Mucosa of rectum (tissue), 2 donors: ENCODE results near the gene REPS1.

Experiments used
- H3K27ac ChIP-seq, 2 donors: one replicate each; pipeline ENCODE4 v1.7.0; 2013; ENCODE audit warnings: inconsistent platforms in 2 of 2, low read depth in 2 of 2, low read length in 2 of 2
- H3K27me3 ChIP-seq, 2 donors: one replicate each; pipeline ENCODE4 v1.7.0; 2013; ENCODE audit warnings: low read length in 2 of 2; ENCODE audit not compliant: control insufficient read depth in 2 of 2, insufficient read depth in 2 of 2
- H3K36me3 ChIP-seq, 2 donors: one replicate each; pipeline ENCODE4 v1.7.0; 2013; ENCODE audit warnings: low read length in 2 of 2; ENCODE audit not compliant: control insufficient read depth in 2 of 2, insufficient read depth in 2 of 2
- H3K4me1 ChIP-seq, 2 donors: one replicate each; pipeline ENCODE4 v1.7.0; 2013; ENCODE audit warnings: low read length in 2 of 2, mild to moderate bottlenecking in 1 of 2; ENCODE audit not compliant: control insufficient read depth in 2 of 2, insufficient read depth in 2 of 2
- H3K4me3 ChIP-seq, 2 donors: one replicate each; pipeline ENCODE4 v1.7.0; 2013; ENCODE audit warnings: low read length in 2 of 2
- H3K9ac ChIP-seq, 2 donors: one replicate each; pipeline ENCODE4 v1.7.0; 2013; ENCODE audit warnings: low read length in 2 of 2, low read depth in 1 of 2, mild to moderate bottlenecking in 1 of 2
- H3K9me3 ChIP-seq, 2 donors: one replicate each; pipeline ENCODE4 v1.7.0; 2013; ENCODE audit warnings: low read length in 2 of 2; ENCODE audit not compliant: control insufficient read depth in 2 of 2
- donor health status: healthy.
- donor health status: Normal muscosa, but diverticular disease.

The REPS1 gene

GRCh38 chr6:138958595-138958994 lies 29.5 kb downstream of the REPS1 start:
- Histone ChIP-seq H3K4me1 (peaks cover 0 to 14% of the 10 kb centered on the region in 2 donors), H3K27ac (no peak overlapping the region)

GRCh38 chr6:138957903-138958302 lies 30.1 kb downstream of the REPS1 start:
- H3K27me3 ChIP-seq, result no peaks in the 10 kb centered on the region
- H3K9ac ChIP-seq, result no peak overlapping the region
- H3K9me3 ChIP-seq, result no peaks in the 10 kb centered on the region
- H3K36me3 ChIP-seq, result no peaks in the 10 kb centered on the region
- peaks cover 0 to 14% of the 10 kb centered on the region in 2 donors for H3K4me1 ChIP-seq
- H3K27ac ChIP-seq, result peak overlapping the region in 1 of 2 donors; percentile 13
- no peak overlapping the region for H3K4me3 ChIP-seq

More at GRCh38 chr6:138958595-138958994, 29.5 kb downstream of the REPS1 start:
- no peak overlapping the region for H3K9ac ChIP-seq
- no peaks in the 10 kb centered on the region for H3K27me3 ChIP-seq
- no peaks in the 10 kb centered on the region for H3K36me3 ChIP-seq
- no peak overlapping the region for H3K4me3 ChIP-seq
- H3K9me3 ChIP-seq, result no peaks in the 10 kb centered on the region

GRCh38 chr6:138957484-138957883 lies 30.6 kb downstream of the REPS1 start:
- H3K9me3 ChIP-seq, result no peaks in the 10 kb centered on the region
- peak overlapping the region in 1 of 2 donors; percentile 13 for H3K27ac ChIP-seq
- H3K27me3 ChIP-seq, result no peaks in the 10 kb centered on the region
- H3K9ac ChIP-seq, result no peak overlapping the region
- peaks cover 0 to 14% of the 10 kb centered on the region in 2 donors for H3K4me1 ChIP-seq
- H3K4me3 ChIP-seq, result no peak overlapping the region
- no peaks in the 10 kb centered on the region for H3K36me3 ChIP-seq

- H3K4me3 ChIP-seq, result no peak overlapping the region
- no peaks in the 10 kb centered on the region for H3K36me3 ChIP-seq
- peaks cover 0 to 14% of the 10 kb centered on the region in 2 donors for H3K4me1 ChIP-seq
- H3K27ac ChIP-seq, result no peak overlapping the region
- H3K9ac ChIP-seq, result no peak overlapping the region
- no peaks in the 10 kb centered on the region for H3K9me3 ChIP-seq
- no peaks in the 10 kb centered on the region for H3K27me3 ChIP-seq
These were observed 31.7 kb downstream of the REPS1 start for GRCh38 chr6:138956244-138956924.

GRCh38 chr6:138955262-138955661 lies 32.8 kb downstream of the REPS1 start:
- Histone ChIP-seq H3K27me3 (no peaks in the 10 kb centered on the region), H3K36me3 (no peaks in the 10 kb centered on the region), H3K9ac (no peak overlapping the region), H3K4me3 (no peak overlapping the region), H3K9me3 (no peaks in the 10 kb centered on the region), H3K27ac (no peak overlapping the region), H3K4me1 (peaks cover 0 to 14% of the 10 kb centered on the region in 2 donors)

GRCh38 chr6:138953451-138953850 lies 34.6 kb downstream of the REPS1 start:
- Histone ChIP-seq H3K27ac (no peak overlapping the region), H3K36me3 (no peaks in the 10 kb centered on the region), H3K4me3 (no peak overlapping the region), H3K9ac (no peak overlapping the region), H3K4me1 (peaks cover 0 to 14% of the 10 kb centered on the region in 2 donors), H3K9me3 (no peaks in the 10 kb centered on the region), H3K27me3 (no peaks in the 10 kb centered on the region)

GRCh38 chr6:138948546-138949179 lies 39.4 kb downstream of the REPS1 start:
- Histone ChIP-seq H3K27ac (no peak overlapping the region), H3K9ac (no peak overlapping the region), H3K4me1 (no peaks in the 10 kb centered on the region)

GRCh38 chr6:138948004-138948403 lies 40.0 kb downstream of the REPS1 start:
- Histone ChIP-seq H3K4me3 (no peak overlapping the region), H3K9me3 (no peaks in the 10 kb centered on the region), H3K4me1 (no peaks in the 10 kb centered on the region), H3K27me3 (no peaks in the 10 kb centered on the region), H3K9ac (no peak overlapping the region), H3K27ac (no peak overlapping the region), H3K36me3 (peaks cover 0 to 14% of the 10 kb centered on the region in 2 donors)

More at GRCh38 chr6:138948546-138949179, 39.4 kb downstream of the REPS1 start:
- no peak overlapping the region for H3K4me3 ChIP-seq
- no peaks in the 10 kb centered on the region for H3K27me3 ChIP-seq
- H3K9me3 ChIP-seq, result no peaks in the 10 kb centered on the region
- peaks cover 0 to 9% of the 10 kb centered on the region in 2 donors for H3K36me3 ChIP-seq

GRCh38 chr6:138945354-138945753 lies 42.7 kb downstream of the REPS1 start:
- Histone ChIP-seq H3K9me3 (no peaks in the 10 kb centered on the region), H3K27me3 (no peaks in the 10 kb centered on the region), H3K4me1 (no peaks in the 10 kb centered on the region), H3K27ac (no peak overlapping the region), H3K36me3 (peaks cover 0 to 14% of the 10 kb centered on the region in 2 donors), H3K4me3 (no peak overlapping the region), H3K9ac (no peak overlapping the region)

- H3K27ac ChIP-seq, result no peak overlapping the region
- H3K27me3 ChIP-seq, result no peaks in the 10 kb centered on the region
- H3K4me3 ChIP-seq, result no peak overlapping the region
- H3K4me1 ChIP-seq, result no peaks in the 10 kb centered on the region
- no peak overlapping the region for H3K9ac ChIP-seq
- H3K9me3 ChIP-seq, result no peaks in the 10 kb centered on the region
- H3K36me3 ChIP-seq, result peaks cover 0 to 14% of the 10 kb centered on the region in 2 donors
These were observed 43.6 kb downstream of the REPS1 start for GRCh38 chr6:138944412-138944811.
